Activated CD8-positive, alpha-beta T cell treated with anti-CD3 and anti-CD28 coated beads for 36 hours (primary cell): ENCODE data around the gene ARFGEF2. TPM values are rescaled to one million over a fixed set of nuclear protein-coding genes. Genes with fewer than 3 reads are reported as not detected.

Experiments
- ATAC-seq: fragments of 200-7000 bp; cut with Tn5 transposase; one replicate; pipeline ENCODE4 v1.10.0; 2021; ENCODE audit warnings: mild to moderate bottlenecking, moderate library complexity
- CTCF ChIA-PET: fragments of 350-600 bp; sonication (Branson Sonifier 250); formaldehyde crosslinking; loops from one replicate; lab custom pipeline; 2021; ENCODE audit warnings: antibody characterized with exemption; lab: Charles Lee
- POLR2A ChIA-PET: fragments of 350-600 bp; sonication (Branson Sonifier 250); formaldehyde crosslinking; loops from one replicate; lab custom pipeline; 2021; ENCODE audit warnings: antibody characterized with exemption; lab: Charles Lee
- DNase-seq: peaks from one replicate; pipeline ENCODE4 v3.0.0-alpha.2; 2020
- H3K27ac Mint-ChIP-seq: one replicate; pipeline ENCODE4 v1.8.0; 2021; ENCODE audit warnings: mild to moderate bottlenecking, mixed read lengths
- H3K27me3 Mint-ChIP-seq: one replicate; pipeline ENCODE4 v1.8.0; 2021; ENCODE audit warnings: mixed read lengths
- H3K36me3 Mint-ChIP-seq: one replicate; pipeline ENCODE4 v1.8.0; 2021; ENCODE audit warnings: low read depth, mixed read lengths
- H3K4me1 Mint-ChIP-seq: one replicate; pipeline ENCODE4 v1.8.0; 2021; ENCODE audit warnings: low read depth, mixed read lengths
- H3K4me3 Mint-ChIP-seq: one replicate; pipeline ENCODE4 v1.8.0; 2021; ENCODE audit warnings: mild to moderate bottlenecking, moderate library complexity, mixed read lengths
- H3K9me3 Mint-ChIP-seq: one replicate; pipeline ENCODE4 v1.8.0; 2021; ENCODE audit warnings: mixed read lengths
- intact Hi-C: fragments of 100-400 bp; cut with micrococcal nuclease; formaldehyde crosslinking; loops from one replicate; pipeline ENCODE4 v1.10.0; 2022
- total RNA-seq, 2 experiments: library from RNA; stranded (reverse); gene quantifications; one replicate each; pipeline ENCODE4 v1.2.3, GENCODE V29; 2021
- TF ChIP-seq, protein P1 (sequence below): fragments of 200-600 bp; IDR thresholded peaks from one replicate; pipeline ENCODE4 v1.8.0; 2022; ENCODE audit warnings: antibody characterized with exemption, mild to moderate bottlenecking

ARFGEF2 gene
- total RNA-seq, 2 experiments from 2014 or later, result 20.5 to 22.7 TPM

GRCh38 chr20:48937674-48938073 lies 16.2 kb downstream of the ARFGEF2 start:
- no peak for DNase-seq
- no peak for ATAC-seq
- TF ChIP-seq, protein P1, sequence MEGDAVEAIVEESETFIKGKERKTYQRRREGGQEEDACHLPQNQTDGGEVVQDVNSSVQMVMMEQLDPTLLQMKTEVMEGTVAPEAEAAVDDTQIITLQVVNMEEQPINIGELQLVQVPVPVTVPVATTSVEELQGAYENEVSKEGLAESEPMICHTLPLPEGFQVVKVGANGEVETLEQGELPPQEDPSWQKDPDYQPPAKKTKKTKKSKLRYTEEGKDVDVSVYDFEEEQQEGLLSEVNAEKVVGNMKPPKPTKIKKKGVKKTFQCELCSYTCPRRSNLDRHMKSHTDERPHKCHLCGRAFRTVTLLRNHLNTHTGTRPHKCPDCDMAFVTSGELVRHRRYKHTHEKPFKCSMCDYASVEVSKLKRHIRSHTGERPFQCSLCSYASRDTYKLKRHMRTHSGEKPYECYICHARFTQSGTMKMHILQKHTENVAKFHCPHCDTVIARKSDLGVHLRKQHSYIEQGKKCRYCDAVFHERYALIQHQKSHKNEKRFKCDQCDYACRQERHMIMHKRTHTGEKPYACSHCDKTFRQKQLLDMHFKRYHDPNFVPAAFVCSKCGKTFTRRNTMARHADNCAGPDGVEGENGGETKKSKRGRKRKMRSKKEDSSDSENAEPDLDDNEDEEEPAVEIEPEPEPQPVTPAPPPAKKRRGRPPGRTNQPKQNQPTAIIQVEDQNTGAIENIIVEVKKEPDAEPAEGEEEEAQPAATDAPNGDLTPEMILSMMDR, result no peak
- peaks cover 10% of the 10 kb centered on the region for H3K36me3 Mint-ChIP-seq
- H3K9me3 Mint-ChIP-seq, result no peaks in the 10 kb centered on the region
- H3K27me3 Mint-ChIP-seq, result no peaks in the 10 kb centered on the region
- POLR2A ChIA-PET, result interaction anchor here (1.4 kb wide), 1 partner anchor 17 kb away, joined by 3 read pairs; no protein-coding TSS in a partner anchor
- intact Hi-C loops, result no loop called here
- peaks cover 37% of the 10 kb centered on the region for H3K4me1 Mint-ChIP-seq
- CTCF ChIA-PET, result interaction anchor here (1.2 to 1.5 kb wide), 2 partner anchors 9 to 317 kb away, joined by 3 to 5 read pairs; no protein-coding TSS in a partner anchor
- peak overlapping the region; percentile 30 for H3K27ac Mint-ChIP-seq
- H3K4me3 Mint-ChIP-seq, result no peak overlapping the region

- CTCF ChIA-PET, result interaction anchor here (1.0 to 1.2 kb wide), 4 partner anchors 8 to 318 kb away, joined by 3 to 5 read pairs (median 3); partner anchors contain the start of gene ARFGEF2
- ATAC-seq, result no peak
Measured at GRCh38 chr20:48938670-48939069, 17.2 kb downstream of the ARFGEF2 start.

DNA sequence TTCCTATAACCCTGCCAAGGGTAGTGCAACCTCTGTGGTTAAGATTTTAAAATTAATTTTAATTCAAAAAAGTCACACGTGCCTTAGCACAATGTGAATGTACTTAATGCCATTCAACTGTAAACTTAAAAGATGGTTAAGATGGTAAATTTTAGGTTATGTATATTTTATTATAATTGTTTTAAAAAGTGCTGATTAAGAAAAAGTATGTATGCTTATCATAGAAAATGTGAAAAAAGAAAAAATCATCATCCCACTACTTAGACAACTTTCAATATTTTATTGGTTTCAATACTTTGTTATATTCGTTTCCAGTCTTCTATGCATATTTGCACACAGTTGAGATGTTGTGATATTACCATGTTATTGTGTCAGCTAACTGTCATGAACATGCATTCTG lies 18.7 kb downstream of the ARFGEF2 start:
- no peak for DNase-seq
- H3K36me3 Mint-ChIP-seq, result peaks cover 7% of the 10 kb centered on the region
- no peaks in the 10 kb centered on the region for H3K9me3 Mint-ChIP-seq
- intact Hi-C loops, result no loop called here
- no peak overlapping the region for H3K27ac Mint-ChIP-seq
- TF ChIP-seq, protein P1, result no peak
- H3K4me3 Mint-ChIP-seq, result no peak overlapping the region
- H3K27me3 Mint-ChIP-seq, result no peaks in the 10 kb centered on the region
- ATAC-seq, result no peak
- CTCF ChIA-PET, result no interaction called here
- POLR2A ChIA-PET, result no interaction called here
- H3K4me1 Mint-ChIP-seq, result peaks cover 29% of the 10 kb centered on the region

More at GRCh38 chr20:48938670-48939069, 17.2 kb downstream of the ARFGEF2 start:
- Mint-ChIP-seq H3K4me1 (peaks cover 36% of the 10 kb centered on the region), H3K27ac (no peak overlapping the region), H3K9me3 (no peaks in the 10 kb centered on the region), H3K36me3 (peaks cover 13% of the 10 kb centered on the region), H3K4me3 (no peak overlapping the region), H3K27me3 (no peaks in the 10 kb centered on the region)
- POLR2A ChIA-PET, result no interaction called here
- TF ChIP-seq, protein P1, result no peak
- intact Hi-C loops, result no loop called here
- no peak for DNase-seq

DNA sequence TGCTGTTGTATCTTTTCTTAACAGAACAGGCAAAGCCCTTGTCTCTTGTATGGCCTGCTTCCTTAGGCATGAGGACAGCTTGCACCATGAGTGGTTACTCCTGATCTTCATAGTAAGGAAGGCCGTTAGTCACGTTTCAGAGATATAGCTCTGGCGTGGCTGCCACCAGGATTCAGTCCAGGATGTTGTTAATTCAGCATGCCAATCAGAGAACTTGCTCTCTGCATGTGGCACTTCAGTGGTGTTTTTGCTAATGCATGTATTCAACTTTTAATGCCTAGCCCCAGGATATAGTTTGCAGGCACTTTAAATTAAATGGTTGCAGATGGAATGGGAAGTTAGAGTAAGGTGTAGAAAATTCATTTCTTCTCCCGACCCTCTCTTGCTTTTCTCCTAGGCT lies 20.0 kb downstream of the ARFGEF2 start:
- DNase-seq, result no peak
- ATAC-seq, result no peak
- Mint-ChIP-seq H3K4me3 (no peak overlapping the region), H3K36me3 (peaks cover 7% of the 10 kb centered on the region), H3K9me3 (no peaks in the 10 kb centered on the region), H3K27ac (no peak overlapping the region), H3K4me1 (peaks cover 29% of the 10 kb centered on the region), H3K27me3 (no peaks in the 10 kb centered on the region)
- TF ChIP-seq, protein P1, result no peak
- POLR2A ChIA-PET, result interaction anchor here (0.7 to 1.1 kb wide), 2 partner anchors 93 to 104 kb away, joined by 3 read pairs; partner anchors contain the start of gene CSE1L
- CTCF ChIA-PET, result interaction anchor here (1.2 kb wide), 1 partner anchor 37 kb away, joined by 3 read pairs; no protein-coding TSS in a partner anchor
- intact Hi-C loops, result no loop called here

DNA sequence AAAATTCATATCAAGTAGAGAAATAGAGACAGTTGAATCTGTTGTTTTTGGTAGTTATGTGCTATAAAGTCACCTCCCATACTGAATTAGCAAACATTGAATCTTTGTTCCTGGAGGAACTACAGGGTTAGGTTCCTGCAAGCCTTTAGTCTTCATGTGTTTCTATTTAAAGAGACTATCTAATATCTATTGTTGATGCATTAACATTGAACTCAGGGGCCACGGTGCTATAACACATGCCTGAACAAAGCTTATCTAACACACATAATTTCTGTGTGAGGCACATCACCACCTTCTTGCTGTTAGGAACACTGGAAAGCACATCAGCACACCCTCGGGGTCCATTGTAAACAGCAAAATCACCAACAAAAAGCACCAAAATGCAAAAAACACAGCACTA lies 21.2 kb downstream of the ARFGEF2 start:
- CTCF ChIA-PET, result interaction anchor here (1.3 kb wide), 1 partner anchor 322 kb away, joined by 3 read pairs; no protein-coding TSS in a partner anchor
- H3K9me3 Mint-ChIP-seq, result no peaks in the 10 kb centered on the region
- H3K36me3 Mint-ChIP-seq, result peaks cover 7% of the 10 kb centered on the region
- no peaks in the 10 kb centered on the region for H3K27me3 Mint-ChIP-seq
- no peak overlapping the region for H3K4me3 Mint-ChIP-seq
- TF ChIP-seq, protein P1, result no peak
- no peak for DNase-seq
- intact Hi-C loops, result no loop called here
- POLR2A ChIA-PET, result no interaction called here
- peaks cover 16% of the 10 kb centered on the region for H3K4me1 Mint-ChIP-seq
- no peak for ATAC-seq
- H3K27ac Mint-ChIP-seq, result no peak overlapping the region
